ENCODE results near the gene ZNF813.

- TF ChIP-seq, protein P1, sequence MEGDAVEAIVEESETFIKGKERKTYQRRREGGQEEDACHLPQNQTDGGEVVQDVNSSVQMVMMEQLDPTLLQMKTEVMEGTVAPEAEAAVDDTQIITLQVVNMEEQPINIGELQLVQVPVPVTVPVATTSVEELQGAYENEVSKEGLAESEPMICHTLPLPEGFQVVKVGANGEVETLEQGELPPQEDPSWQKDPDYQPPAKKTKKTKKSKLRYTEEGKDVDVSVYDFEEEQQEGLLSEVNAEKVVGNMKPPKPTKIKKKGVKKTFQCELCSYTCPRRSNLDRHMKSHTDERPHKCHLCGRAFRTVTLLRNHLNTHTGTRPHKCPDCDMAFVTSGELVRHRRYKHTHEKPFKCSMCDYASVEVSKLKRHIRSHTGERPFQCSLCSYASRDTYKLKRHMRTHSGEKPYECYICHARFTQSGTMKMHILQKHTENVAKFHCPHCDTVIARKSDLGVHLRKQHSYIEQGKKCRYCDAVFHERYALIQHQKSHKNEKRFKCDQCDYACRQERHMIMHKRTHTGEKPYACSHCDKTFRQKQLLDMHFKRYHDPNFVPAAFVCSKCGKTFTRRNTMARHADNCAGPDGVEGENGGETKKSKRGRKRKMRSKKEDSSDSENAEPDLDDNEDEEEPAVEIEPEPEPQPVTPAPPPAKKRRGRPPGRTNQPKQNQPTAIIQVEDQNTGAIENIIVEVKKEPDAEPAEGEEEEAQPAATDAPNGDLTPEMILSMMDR (IDR thresholded peaks at IDR 0.05; ENCODE audit: low read length) = no peak
- no peak for TF ChIP-seq EZH2 (IDR thresholded peaks at IDR 0.05; ENCODE audit: borderline replicate concordance, low read length)
These were observed 53.2 kb downstream of the ZNF813 start for GRCh38 chr19:53520547-53521372.
